GM21825 (cell line): ENCODE measurements around the gene AGAP9.
A peak's percentile ranks its signal among the peaks of the same experiment; 100 is the strongest.
"Not testable (repeated sequence)": the region's sequence is repeated elsewhere in the genome, so short reads cannot be mapped to it uniquely, and the experiment has no call there.

Experiments
- ATAC-seq: cut with Tn5 transposase; IDR thresholded peaks from one replicate; pipeline ENCODE4 v1.9.1; 2021; ENCODE audit warnings: mild to moderate bottlenecking, moderate library complexity; ENCODE audit not compliant: unreplicated experiment

AGAP9 gene

GRCh38 chr10:47489630-47490029 is 33.8 kb downstream of the AGAP9 start:
- not testable (repeated sequence) for ATAC-seq

- ATAC-seq = not testable (repeated sequence)
Observed at GRCh38 chr10:47485943-47486342, 37.5 kb downstream of the AGAP9 start.

GRCh38 chr10:47484786-47485185 is 38.7 kb downstream of the AGAP9 start:
- ATAC-seq = not testable (repeated sequence)

- ATAC-seq = not testable (repeated sequence)
Observed at GRCh38 chr10:47483923-47484322, 39.5 kb downstream of the AGAP9 start, which contains the start of gene ANXA8. TSS of gene ANXA8 (minus strand) at chr10:47484115. CDS start at chr10:47483933, 182 bp downstream.

- ATAC-seq = not testable (repeated sequence)
Observed at GRCh38 chr10:47482367-47482766, 41.1 kb downstream of the AGAP9 start.

GRCh38 chr10:47481768-47482181 is 41.7 kb downstream of the AGAP9 start:
- ATAC-seq = not testable (repeated sequence)

GRCh38 chr10:47481182-47481766 is 42.2 kb downstream of the AGAP9 start:
- ATAC-seq = not testable (repeated sequence)

GRCh38 chr10:47480133-47480532 is 43.3 kb downstream of the AGAP9 start:
- ATAC-seq = not testable (repeated sequence)

GRCh38 chr10:47478114-47478513 is 45.3 kb downstream of the AGAP9 start:
- not testable (repeated sequence) for ATAC-seq

GRCh38 chr10:47477078-47477477 is 46.4 kb downstream of the AGAP9 start:
- ATAC-seq = not testable (repeated sequence)

GRCh38 chr10:47475101-47475500 is 48.3 kb downstream of the AGAP9 start:
- ATAC-seq = not testable (repeated sequence)

GRCh38 chr10:47473516-47473915 is 49.9 kb downstream of the AGAP9 start:
- ATAC-seq = not testable (repeated sequence)

- not testable (repeated sequence) for ATAC-seq
Observed at GRCh38 chr10:47472647-47473046, 50.8 kb downstream of the AGAP9 start.

GRCh38 chr10:47472072-47472471 is 51.4 kb downstream of the AGAP9 start:
- ATAC-seq = not testable (repeated sequence)

GRCh38 chr10:47468731-47469528 is 54.5 kb downstream of the AGAP9 start:
- not testable (repeated sequence) for ATAC-seq

- ATAC-seq = not testable (repeated sequence)
Observed at GRCh38 chr10:47467957-47468356, 55.5 kb downstream of the AGAP9 start.

GRCh38 chr10:47467458-47467857 is 56.0 kb downstream of the AGAP9 start:
- ATAC-seq = not testable (repeated sequence)

- ATAC-seq = not testable (repeated sequence)
Observed at GRCh38 chr10:47465216-47465917, 58.1 kb downstream of the AGAP9 start.

GRCh38 chr10:47462577-47463358 is 60.7 kb downstream of the AGAP9 start:
- ATAC-seq = not testable (repeated sequence)

GRCh38 chr10:47461261-47461687 is 62.2 kb downstream of the AGAP9 start:
- ATAC-seq = peak; percentile 74
